GM18858 (cell line): ENCODE measurements around the gene CAT.

Source experiments
- ATAC-seq: cut with Tn5 transposase; IDR thresholded peaks from one replicate; pipeline ENCODE4 v1.9.1; 2021; ENCODE audit not compliant: unreplicated experiment

Gene CAT

DNA sequence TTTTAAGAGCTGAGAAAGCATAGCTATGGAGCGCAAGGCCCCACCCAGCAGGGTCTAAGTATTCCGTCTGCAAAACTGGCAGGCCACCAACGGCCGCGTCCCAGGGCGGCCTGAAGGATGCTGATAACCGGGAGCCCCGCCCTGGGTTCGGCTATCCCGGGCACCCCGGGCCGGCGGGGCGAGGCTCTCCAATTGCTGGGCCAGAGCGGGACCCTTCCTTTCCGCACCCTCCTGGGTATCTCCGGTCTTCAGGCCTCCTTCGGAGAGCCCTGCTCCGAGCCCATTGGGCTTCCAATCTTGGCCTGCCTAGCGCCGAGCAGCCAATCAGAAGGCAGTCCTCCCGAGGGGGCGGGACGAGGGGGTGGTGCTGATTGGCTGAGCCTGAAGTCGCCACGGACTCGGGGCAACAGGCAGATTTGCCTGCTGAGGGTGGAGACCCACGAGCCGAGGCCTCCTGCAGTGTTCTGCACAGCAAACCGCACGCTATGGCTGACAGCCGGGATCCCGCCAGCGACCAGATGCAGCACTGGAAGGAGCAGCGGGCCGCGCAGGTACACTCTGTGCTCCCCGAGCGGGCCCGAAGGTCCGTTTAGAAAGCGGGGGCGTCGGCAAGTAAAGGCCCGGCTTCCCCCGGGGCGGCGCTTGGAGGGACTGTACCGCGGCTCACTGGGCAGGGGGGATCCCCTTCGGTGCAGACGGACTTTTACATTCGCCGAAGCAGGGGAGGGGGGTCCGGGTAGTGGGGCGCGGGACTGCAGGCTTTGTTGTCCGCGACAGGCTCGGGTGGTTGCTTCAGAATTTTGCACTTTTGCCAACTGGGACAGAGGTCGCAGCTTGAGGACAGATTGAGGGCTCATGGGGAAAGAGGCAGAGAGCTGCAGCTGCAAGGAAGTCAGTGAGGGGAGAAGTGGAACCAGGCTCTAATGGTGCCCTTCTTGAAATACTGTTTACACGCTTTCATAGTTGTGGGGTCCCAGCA, at the start of gene CAT:
Gene CAT, plus strand, starts transcription at position 406 of the 979 bp plus-strand sequence. Its CDS starts 80 bp downstream, at position 486.
- ATAC-seq: peak; percentile 92

DNA sequence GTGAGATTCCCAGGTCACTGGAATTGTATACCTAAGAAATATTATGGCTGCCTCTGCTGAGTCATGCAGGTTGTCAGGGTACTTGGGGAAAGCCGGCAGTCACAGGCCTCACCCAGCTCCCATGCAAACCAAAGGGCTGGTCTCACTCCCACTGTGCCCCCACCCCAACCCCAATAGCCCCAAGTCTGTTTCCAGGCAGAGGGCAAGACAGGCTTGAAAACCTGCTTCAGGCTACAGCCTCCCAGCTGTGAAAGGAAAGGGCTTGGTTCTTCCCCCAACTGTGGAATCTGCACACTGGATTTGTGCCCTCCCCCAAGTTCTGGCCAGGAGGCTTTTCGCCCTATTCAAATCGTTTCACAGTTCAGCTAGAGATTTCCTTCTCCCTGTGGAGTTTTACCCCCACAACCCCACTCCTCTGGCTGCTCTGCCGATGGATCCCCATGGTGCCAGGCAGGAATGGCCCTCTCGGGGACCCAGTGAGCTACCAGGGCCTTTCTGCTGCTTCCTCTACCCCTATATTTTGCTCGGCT, 43.9 kb upstream of the CAT start:
- ATAC-seq: no peak

DNA sequence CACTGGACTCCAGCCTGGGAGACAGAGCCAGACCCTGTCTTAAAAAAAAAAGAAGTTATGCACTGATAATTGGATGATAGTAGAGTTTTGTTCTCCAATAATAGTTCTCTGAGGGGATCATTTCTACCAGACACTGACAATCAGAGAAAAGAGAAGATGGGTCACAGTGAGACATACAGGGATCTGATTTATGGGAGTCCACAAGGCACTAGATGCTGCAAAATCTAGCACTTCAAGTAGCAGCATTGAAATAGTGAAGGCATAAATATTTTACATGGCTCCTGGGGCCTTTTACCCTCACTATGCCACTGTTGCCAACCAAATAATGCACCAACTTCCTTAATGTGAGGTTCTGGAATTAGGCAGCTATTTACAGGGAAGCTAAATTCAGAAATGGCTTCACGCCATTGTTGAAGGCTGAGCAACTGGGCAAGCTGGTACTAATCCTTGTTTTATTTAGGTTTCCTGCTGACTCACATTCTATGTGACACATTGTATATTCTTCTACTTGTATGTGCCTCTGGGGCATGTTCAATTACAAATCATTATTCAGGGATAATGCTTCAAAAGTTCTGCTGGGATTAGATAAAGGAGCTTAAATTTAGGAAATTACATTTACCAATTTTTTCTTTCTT, 42.7 kb upstream of the CAT start:
- no peak for ATAC-seq

DNA sequence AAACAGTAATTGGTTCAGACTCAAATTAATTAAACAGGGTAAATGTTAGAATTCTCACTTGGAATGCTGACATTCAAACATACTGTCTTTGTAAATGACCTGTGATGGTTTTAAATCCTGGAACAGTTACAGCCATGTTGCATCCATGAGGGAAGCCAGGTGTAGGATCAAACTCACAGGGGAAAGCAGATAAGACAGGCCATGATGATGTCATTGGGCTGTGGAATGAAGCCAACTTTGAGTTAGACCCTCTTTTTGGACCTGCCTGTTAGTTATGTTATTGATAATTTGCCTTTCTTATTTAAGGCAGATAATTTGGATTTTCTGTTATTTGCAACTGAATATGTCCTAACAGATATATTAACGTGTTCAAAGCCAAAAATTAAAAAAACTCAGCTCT, 41.6 kb upstream of the CAT start:
- ATAC-seq: no peak

DNA sequence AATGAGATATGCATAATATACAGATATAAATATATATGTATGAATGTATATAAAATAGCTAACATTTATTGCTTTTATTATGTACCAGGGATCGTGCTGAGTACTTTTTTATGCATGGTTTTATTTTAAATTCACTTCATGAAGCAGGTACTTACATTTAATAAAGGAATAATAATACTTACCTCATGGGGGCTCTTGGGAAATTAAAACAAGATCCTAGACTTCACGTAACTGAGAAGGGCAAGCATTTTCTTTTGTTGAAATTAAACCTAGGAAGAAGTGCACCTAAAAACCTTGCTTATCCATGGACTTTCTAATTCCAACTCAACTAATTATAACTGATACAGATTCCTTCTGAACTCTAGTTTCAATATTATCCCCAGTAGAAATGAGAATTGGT, 40.9 kb upstream of the CAT start:
- ATAC-seq: no peak

DNA sequence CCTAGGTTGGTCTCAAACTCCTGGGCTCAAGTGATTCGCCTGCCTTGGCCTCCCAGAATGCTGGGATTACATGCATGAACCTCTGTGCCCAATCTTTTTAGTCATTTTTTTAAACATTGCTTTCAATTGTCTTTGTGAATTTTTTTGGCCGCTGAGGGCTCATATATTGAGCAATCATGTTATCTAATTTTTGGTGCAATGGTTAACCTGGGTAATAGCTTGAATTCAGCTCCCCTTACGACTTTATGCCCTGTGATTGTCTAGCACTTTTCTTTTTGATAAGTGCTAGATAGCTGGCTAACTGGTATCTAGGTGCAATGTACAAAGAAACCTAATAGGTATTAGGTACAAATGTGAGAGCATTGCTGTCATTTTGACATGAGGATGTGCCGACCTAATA, 35.3 kb upstream of the CAT start:
- ATAC-seq: no peak

DNA sequence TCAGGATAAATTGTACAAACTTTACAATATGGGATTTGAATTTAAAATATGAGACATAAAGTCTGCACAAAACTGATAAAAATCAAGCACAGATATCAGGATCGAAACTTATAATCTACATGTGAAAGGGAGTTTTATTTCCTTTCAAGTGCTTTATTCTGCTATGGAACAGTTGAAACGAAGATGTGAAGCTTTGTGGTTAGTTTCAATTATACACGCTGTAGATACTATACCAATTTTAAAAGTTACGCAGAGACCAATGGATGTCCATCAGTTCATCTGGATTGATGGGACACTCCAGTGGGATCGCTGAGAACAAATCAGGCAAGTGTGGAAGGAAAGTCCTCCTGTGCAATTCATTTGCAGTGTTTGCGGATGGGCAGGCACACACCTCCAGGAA, 34.5 kb upstream of the CAT start:
- ATAC-seq: no peak

DNA sequence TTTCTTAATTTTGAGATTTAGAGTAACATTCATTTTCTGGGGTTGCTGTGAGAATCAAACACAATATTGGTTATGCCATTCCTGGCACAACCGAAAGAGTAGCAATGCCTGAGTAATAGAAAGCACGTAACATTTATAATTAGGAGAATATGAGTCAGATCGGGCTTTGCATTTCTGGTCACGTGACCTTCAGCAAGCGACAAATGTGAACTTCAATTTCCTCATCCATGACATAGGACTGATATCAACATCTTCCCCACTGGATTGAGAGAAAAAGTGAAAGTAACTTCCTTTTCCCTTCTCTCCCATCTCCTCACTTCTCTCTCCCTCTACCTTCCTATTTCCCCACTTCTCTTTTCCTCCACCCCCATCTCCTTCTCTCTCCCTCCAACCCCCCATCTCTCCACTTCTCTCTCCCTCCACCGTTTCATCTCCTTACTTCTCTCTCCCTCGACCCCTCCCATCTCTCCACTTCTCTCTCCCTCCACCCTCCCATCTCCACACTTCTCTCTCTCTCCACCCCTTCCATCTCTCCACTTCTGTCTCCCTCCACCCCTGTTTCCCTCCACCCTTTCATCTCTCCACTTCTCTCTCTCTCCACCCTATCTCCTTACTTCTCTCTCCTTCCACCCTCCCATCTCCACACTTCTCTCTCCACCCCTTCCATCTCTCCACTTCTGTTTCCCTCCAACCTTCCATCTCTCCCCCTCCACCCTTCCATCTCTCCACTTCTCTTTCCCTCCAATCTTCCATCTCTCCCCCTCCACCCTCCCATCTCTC, 33.5 kb upstream of the CAT start:
- ATAC-seq: no peak

DNA sequence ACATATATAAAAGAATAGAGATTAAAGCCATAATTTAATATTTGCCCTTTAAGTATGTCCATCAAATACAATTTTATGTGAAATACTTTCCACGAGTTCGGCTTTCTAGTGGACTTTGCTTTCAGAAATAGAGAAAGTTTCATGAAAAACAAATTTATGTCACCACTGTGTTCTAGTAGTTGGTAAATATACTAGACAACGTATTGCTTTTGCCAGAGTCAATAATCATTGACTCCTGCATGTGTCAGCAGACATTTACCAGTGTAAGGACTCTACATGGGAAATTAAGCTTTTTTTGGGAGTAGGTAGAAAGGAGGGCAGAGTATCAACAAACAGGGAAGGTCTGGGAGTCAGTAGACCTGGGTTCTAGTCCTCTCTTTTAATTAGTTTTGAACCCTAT, 32.3 kb upstream of the CAT start:
- ATAC-seq: no peak

DNA sequence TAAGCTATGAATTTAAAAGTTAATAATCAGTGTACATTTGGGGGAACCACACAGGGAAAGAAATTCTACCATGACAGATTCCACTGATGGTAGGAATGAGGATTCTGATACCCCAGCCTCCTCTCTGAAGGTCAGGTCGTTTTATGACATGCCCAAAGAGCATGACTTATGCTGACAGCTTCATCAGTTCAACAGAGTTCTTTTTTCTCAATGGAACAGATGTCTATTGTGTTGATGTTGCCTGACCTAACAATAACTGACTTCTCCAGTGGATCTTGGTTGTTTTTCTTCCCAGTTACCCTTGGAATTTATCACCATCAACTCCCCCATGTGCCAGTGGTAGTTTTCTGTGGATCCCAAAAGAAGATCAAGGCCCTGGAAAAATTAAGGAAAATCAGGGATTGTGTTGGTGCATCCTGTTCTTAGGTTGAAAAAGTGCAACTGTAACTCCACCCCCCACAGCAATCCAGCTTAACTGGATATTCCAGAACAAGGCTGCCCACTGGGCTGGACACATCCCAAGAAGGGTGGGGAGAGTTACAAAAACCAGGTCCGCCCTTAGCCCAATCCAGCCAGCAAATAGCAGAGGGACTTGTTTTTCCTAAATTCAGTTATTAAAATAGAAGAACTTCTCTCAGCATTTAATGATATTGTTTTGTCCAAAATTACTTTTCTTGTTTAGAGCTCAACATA, 31.5 kb upstream of the CAT start:
- ATAC-seq: no peak

DNA sequence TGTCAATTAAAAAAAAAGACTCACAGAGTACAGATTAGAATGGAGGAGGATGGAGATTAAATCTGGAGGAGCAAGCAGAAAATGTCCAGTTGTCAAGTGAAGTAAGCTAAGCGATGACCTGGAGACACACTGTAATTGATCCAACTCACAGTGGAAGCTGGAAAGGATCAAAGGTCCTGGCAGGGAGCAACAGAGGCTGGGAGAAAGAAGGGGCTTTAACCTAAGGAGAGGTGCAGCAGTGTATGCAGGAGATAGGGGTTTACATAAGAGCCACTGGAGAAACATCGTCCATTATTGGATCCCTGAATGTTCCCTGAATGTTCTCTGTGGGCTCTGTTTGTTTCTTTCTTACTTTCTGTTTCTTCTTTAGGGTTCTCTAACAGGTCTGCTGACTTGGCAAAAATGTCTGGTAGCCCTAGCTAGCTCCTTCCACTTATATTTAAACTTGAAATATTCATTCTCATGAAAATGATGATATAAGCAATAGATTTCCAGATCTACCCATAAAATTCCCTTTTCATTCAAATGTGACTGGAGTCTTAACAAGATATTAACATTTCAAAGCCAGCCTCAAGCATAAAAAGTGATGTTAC, 30.1 kb upstream of the CAT start:
- no peak for ATAC-seq

DNA sequence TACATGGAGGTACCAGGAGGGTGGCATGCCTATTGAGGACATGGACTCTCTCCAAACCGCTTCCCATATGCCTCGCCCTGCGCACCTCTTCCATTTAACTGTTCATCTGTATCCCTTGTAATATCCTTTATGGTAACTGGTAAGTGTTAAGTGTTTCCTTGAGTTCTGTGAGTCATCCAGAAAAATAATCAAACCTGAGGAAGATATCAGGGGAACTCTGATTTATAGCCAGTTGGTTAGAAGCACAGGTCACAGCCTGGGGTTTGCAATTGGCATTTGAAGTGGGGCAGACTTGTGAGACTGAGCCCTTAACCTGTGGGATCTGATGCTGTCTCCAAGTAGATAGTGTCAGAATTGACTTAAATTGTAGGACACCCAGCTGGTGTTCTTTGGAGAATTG, 27.6 kb upstream of the CAT start:
- ATAC-seq: no peak

DNA sequence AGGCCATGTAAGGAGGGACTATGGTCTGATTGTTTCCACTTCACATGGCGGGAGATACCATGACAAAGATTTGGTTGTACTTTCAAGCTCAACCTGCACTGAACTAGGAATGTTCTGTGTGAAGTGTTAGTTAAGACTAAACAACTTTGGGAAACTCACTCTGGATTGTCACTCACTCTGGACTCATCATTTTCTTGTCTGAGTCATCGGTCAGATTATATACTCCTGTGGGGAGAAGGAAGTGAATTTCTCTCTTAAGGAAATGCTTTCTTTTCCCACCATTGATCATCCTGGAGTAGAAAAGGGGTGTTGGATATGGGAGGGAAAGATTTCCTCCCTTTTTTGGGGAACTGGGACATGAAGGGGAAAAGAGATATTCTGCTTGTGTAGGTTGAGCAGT, 26.9 kb upstream of the CAT start:
- ATAC-seq: no peak

DNA sequence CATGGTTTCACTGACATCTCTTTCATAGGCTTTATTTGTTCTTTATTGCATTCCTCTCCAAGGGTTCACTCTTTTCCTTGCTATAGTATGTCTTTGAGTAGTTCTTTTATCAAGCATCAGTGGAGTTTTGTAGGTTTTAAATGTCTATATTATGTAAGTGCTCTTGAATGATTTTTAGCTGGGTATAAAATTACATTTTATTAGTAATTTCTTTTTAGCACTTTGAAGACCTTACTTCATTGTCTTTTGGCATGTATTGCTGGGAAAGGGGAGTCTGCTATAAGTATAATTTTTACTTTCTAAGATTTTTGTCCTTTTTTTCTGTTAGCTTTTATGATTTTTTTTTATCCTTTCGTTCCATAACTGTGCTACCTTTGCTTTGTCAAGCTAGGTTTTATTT, 25.5 kb upstream of the CAT start:
- ATAC-seq: no peak

DNA sequence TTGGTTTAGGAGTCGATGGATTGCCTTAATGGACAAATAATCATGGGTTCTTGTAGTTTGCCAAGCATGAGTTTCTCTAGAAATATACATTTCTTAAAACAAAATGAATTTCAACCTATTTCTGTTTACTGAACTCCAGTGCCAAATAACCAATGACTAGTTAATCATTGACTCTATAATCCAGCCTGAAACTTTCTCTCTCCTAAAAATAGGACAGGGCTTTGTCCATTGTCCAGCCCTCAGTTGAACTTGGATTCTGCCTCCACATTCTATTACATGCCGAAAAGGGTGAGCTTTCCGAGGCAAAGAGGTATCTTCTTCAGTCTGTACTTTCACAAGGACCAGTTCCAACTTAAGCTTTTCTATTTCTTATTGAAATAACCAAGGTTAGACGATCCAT, 23.2 kb upstream of the CAT start:
- no peak for ATAC-seq

DNA sequence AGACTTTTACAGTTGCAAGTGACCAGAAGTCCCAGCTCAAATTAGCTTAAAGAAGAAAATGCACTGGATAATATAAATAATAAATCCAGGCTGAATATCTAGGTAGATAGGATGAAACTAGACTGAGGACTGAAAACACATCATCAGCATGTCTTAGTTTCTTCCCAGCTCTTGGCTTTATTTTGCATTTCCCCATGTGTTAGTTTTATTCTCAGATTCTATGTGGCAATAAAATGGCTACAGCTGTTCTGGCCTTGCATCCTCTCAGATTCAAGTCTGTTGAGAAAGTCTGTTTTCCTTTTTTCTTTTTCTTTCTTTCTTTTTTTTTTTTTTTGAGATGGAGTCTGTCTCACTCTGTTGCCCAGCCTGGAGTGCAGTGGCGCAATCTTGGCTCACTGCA, 22.6 kb upstream of the CAT start:
- ATAC-seq: no peak

DNA sequence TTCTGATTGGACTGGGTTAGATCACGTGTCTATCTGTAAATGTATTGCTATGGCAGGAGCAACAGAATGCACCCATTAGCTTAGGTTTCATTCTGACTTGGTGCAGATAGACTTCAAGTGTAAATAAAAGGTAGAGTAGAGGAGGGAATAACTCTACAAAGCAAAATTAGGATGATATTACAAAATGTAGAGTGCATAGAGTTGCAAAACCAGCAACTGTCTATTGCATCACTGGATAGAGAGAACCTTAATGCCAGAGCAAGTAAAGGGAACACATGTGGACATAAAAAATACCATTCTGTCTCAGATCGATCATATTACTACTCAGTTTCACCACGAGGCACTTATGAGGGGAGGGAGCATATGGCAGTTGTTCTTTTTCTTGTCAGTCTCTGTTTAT, 22.0 kb upstream of the CAT start:
- no peak for ATAC-seq

DNA sequence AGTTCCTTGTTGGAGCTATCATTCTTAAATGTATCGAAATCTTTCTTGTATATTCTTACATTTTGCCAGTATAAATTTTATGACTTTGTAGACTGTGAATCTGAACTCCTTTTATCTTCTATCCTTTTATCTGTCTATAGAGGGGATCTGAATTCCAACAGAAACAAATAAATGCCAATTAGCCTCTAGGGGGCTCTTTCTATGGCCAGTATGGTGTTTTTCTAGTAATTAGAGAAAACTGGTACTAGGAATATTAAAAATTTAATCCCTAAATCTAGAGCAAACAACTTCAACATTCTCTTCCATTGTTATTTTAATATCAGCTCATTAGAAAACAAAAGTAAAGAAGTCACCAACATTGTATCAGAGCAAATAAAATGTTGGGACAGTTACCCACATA, 21.5 kb upstream of the CAT start:
- ATAC-seq: no peak

DNA sequence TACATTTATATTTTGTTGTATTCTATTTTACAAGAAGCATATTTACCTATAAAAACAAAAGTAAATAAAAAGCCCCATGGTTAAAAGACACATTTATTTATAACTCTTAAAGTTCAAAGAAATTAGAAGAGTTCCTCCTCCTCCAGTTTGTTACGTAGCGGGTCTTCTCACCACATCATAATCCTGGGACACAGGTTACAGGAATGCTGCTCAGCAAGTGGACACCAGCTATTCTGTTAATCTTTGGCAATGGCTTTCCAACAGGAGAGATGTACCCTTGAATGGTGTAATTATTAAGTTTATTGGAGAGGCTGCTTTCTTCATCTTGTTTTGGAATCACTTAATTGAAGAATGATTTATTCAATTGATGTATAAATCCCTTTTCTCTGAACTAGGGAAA, 19.6 kb upstream of the CAT start:
- no peak for ATAC-seq

DNA sequence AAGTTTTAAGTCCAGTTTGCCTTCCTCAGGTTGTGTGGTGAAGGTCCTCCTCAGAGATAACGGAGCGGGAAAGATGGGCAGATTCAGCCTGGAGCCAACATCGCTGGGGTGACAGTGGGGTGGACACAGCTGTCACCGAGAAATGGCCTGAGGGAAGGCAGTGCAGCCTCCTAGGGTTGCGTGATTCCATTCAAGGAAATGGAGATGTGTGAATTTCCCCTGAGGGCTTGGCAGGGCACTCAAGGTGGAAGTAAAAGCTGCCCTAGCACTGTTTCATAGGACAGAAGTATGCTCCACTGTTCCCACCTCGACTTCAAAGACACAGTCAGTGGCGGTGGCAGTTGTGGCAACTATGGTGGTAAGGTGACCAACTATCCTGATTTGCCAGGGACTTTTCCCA, 15.4 kb upstream of the CAT start:
- ATAC-seq: no peak
